Calu3 (cell line): ENCODE results near the gene NCOA7. TPM values are rescaled to one million over a fixed set of nuclear protein-coding genes. Genes with fewer than 3 reads are reported as not detected.

Experiments
- BruUV-seq: library from RNA; stranded (reverse); fragments of 400-500 nt; replicated peaks from 2 replicates; lab custom pipeline; 2021; lab: Mats Ljungman, UMichigan
- CTCF ChIA-PET: fragments of 300-600 bp; sonication (Branson Sonifier 250); formaldehyde crosslinking; loops from one replicate; lab custom pipeline; 2022; ENCODE audit warnings: antibody characterized with exemption; lab: Charles Lee
- DNase-seq: peaks from one replicate; pipeline ENCODE4 v3.0.0; 2022
- H3K27ac Mint-ChIP-seq: one replicate; pipeline ENCODE4 v1.8.0; 2022; ENCODE audit warnings: mixed read lengths; ENCODE audit not compliant: unreplicated experiment
- H3K27me3 Mint-ChIP-seq: one replicate; pipeline ENCODE4 v1.8.0; 2022; ENCODE audit warnings: mixed read lengths; ENCODE audit not compliant: unreplicated experiment
- H3K36me3 Mint-ChIP-seq: one replicate; pipeline ENCODE4 v1.8.0; 2022; ENCODE audit warnings: mild to moderate bottlenecking, moderate library complexity, mixed read lengths; ENCODE audit not compliant: insufficient read depth, unreplicated experiment
- H3K4me1 Mint-ChIP-seq: one replicate; pipeline ENCODE4 v1.8.0; 2022; ENCODE audit warnings: mild to moderate bottlenecking, low read depth, mixed read lengths; ENCODE audit not compliant: unreplicated experiment
- H3K4me3 Mint-ChIP-seq: one replicate; pipeline ENCODE4 v1.8.0; 2022; ENCODE audit warnings: mild to moderate bottlenecking, low read depth, moderate library complexity, mixed read lengths; ENCODE audit not compliant: unreplicated experiment
- H3K9me3 Mint-ChIP-seq: one replicate; pipeline ENCODE4 v1.8.0; 2022; ENCODE audit warnings: low read depth, mixed read lengths; ENCODE audit not compliant: unreplicated experiment
- CTCF ChIP-seq: fragments of 200-600 bp; IDR thresholded peaks from one replicate; pipeline ENCODE4 v1.8.0; 2022; ENCODE audit warnings: antibody characterized with exemption; ENCODE audit not compliant: unreplicated experiment
- intact Hi-C: fragments of 100-400 bp; cut with micrococcal nuclease; formaldehyde crosslinking; loops from one replicate; pipeline ENCODE4 v1.10.0; 2022; ENCODE audit not compliant: unreplicated experiment
- total RNA-seq: library from RNA; stranded (reverse); gene quantifications from 2 replicates; pipeline ENCODE4 v1.2.3, GENCODE V29; 2022

NCOA7 gene
- total RNA-seq, 1 experiment from 2014 or later = 102 TPM

- CTCF ChIA-PET = interaction anchor here (0.6 kb wide), 1 partner anchor 483 kb away, joined by 6 read pairs; no protein-coding TSS in a partner anchor
- TF ChIP-seq CTCF = no peak
- H3K9me3 Mint-ChIP-seq = no peaks in the 10 kb centered on the region
- intact Hi-C loops = loop anchor here (5.0 kb wide), 1 partner anchor 65 kb away; no protein-coding TSS in a partner anchor
- peaks cover 31% of the 10 kb centered on the region for H3K4me1 Mint-ChIP-seq
- H3K27me3 Mint-ChIP-seq = no peaks in the 10 kb centered on the region
- no TSS peak for BruUV-seq
- no peak for DNase-seq
- H3K36me3 Mint-ChIP-seq = peaks cover 90% of the 10 kb centered on the region
- H3K4me3 Mint-ChIP-seq = peak overlapping the region; percentile 86
- peak overlapping the region; percentile 97 for H3K27ac Mint-ChIP-seq
Observed at GRCh38 chr6:125922322-125922860, 131.6 kb downstream of the NCOA7 start.

GRCh38 chr6:125923366-125923877 is 132.7 kb downstream of the NCOA7 start:
- peaks cover 20% of the 10 kb centered on the region for H3K4me1 Mint-ChIP-seq
- BruUV-seq = no TSS peak
- H3K4me3 Mint-ChIP-seq = peak overlapping the region; percentile 86
- H3K27me3 Mint-ChIP-seq = no peaks in the 10 kb centered on the region
- H3K9me3 Mint-ChIP-seq = no peaks in the 10 kb centered on the region
- CTCF ChIA-PET = no interaction called here
- no peak for TF ChIP-seq CTCF
- peak overlapping the region; percentile 97 for H3K27ac Mint-ChIP-seq
- no peak for DNase-seq
- intact Hi-C loops = loop anchor here (5.0 kb wide), 1 partner anchor 66 kb away; no protein-coding TSS in a partner anchor
- peaks cover 97% of the 10 kb centered on the region for H3K36me3 Mint-ChIP-seq

GRCh38 chr6:125924169-125924568 is 133.4 kb downstream of the NCOA7 start:
- H3K27ac Mint-ChIP-seq = peak overlapping the region; percentile 97
- TF ChIP-seq CTCF = no peak
- no TSS peak for BruUV-seq
- CTCF ChIA-PET = no interaction called here
- H3K4me3 Mint-ChIP-seq = peak overlapping the region; percentile 86
- H3K4me1 Mint-ChIP-seq = peaks cover 17% of the 10 kb centered on the region
- no peaks in the 10 kb centered on the region for H3K9me3 Mint-ChIP-seq
- no peak for DNase-seq
- no peaks in the 10 kb centered on the region for H3K27me3 Mint-ChIP-seq
- intact Hi-C loops = loop anchor here (5.0 kb wide), 1 partner anchor 67 kb away; no protein-coding TSS in a partner anchor
- H3K36me3 Mint-ChIP-seq = peaks cover 96% of the 10 kb centered on the region

GRCh38 chr6:125924697-125925358 is 134.1 kb downstream of the NCOA7 start:
- peaks cover 90% of the 10 kb centered on the region for H3K36me3 Mint-ChIP-seq
- no peaks in the 10 kb centered on the region for H3K27me3 Mint-ChIP-seq
- no peak overlapping the region for H3K27ac Mint-ChIP-seq
- intact Hi-C loops = loop anchor here (5.0 kb wide), 1 partner anchor 68 kb away; no protein-coding TSS in a partner anchor
- DNase-seq = no peak
- CTCF ChIA-PET = no interaction called here
- H3K9me3 Mint-ChIP-seq = no peaks in the 10 kb centered on the region
- no peak for TF ChIP-seq CTCF
- no TSS peak for BruUV-seq
- H3K4me1 Mint-ChIP-seq = peaks cover 17% of the 10 kb centered on the region
- peak overlapping the region; percentile 86 for H3K4me3 Mint-ChIP-seq
